HG02938 (cell line): ENCODE results near the gene ACSS3.
A peak's percentile ranks its signal among the peaks of the same experiment; 100 is the strongest.
"Not testable (repeated sequence)": the region's sequence is repeated elsewhere in the genome, so short reads cannot be mapped to it uniquely, and the experiment has no call there.

Source experiments
- ATAC-seq: cut with Tn5 transposase; IDR thresholded peaks from one replicate; pipeline ENCODE4 v1.9.1; 2021; ENCODE audit warnings: mild to moderate bottlenecking, moderate library complexity; ENCODE audit not compliant: unreplicated experiment

The ACSS3 gene

DNA sequence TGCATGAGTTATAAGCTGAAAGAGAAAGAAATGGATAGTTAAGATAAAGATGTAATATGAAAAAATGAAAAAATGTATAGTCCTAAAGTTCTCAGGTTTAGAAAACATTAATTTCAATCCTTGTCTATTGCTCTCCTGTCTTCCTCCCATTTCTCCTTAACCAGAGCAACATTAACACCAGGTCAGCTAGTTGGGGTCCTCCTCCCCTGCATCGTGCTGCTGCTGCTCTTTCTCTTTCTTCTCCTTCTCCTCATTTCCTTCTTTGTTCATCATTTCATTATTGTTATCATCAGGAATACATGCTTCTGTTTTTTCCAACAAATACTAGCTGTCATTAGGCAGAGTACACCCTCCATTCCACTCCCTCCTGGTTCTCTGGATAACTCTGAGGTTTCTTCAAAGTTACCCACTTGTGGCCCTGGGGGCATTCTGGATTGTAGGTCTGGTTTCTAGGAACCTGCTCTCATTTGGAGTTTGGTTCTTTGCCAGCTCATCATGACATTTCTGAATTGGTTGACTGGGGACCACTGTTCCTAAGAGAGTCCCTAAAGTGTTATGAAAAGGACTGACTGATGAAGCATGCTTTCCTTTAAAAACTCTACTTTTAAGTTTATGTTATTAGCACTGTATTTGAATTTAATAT lies 17.0 kb downstream of the ACSS3 start:
- no peak for ATAC-seq

DNA sequence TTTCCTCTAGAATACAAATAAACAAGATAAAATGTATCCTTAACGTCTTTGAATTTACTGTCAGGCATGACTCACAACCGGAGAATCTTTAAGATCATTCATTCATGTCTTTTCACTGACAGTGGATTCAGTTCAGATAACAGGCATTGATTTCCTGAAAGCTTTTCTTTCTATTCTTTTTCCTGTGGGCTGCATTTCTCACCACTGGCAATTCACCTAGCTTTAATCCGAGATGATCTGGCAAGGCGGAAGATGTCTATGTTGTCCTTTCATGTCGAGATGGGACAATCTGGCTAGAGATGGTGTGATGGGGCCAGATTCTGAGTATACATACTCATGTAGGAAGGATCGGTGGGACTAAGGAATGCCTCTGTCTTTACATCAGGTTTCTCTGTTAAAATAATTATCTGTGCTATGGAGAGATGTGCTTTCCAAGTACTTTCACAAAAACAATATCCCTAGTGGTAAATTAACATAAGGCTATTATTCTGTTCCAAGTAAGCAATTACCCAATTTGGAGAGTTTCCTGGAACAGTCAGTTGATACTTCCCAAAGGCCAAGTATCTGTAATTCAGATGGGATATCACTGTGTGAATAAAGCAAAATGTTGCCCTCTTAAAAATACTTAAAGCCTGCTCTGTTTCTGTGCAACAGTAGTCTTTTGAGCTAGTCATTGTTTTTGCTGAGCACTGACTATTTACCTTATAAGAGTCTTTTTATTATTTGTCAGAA lies 17.8 kb downstream of the ACSS3 start:
- ATAC-seq, result no peak

DNA sequence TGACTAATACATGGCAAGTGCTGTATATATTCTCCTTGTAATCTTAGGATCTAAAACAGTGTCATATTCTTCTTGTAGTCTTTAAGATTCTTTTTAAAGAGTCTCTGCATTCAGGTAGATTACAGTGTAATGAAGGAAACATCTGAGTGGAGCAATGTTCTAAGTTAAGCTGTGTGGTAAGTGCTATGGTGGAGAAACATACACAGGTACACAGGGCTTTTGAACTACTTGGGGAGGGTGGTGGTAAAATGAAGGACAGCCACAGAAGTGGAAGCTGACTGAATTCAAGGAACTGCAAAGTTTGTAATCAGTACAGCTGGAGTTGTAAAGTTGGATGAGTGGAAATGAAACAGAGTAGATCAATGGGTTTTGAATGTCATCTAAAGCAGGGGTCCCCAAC lies 27.8 kb downstream of the ACSS3 start:
- ATAC-seq, result no peak

DNA sequence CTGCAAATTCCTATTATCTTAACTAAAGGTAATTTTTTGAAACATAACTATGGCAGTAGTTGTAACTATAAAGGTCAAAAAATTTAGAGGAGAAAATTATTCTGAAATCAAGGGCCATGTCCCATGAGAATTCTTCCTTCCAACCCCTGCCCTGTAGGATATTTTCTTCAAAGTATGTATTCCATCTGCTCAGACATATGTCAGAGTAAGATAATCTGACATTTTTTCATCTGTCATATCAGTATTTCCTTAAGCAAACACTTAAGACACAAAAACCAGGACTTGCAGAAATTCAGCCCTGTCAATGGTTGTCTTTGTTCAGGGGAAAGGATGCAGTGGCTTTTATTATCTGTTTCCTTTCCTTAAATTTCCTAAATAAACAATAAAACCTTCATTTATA lies 36.3 kb downstream of the ACSS3 start:
- ATAC-seq, result no peak

DNA sequence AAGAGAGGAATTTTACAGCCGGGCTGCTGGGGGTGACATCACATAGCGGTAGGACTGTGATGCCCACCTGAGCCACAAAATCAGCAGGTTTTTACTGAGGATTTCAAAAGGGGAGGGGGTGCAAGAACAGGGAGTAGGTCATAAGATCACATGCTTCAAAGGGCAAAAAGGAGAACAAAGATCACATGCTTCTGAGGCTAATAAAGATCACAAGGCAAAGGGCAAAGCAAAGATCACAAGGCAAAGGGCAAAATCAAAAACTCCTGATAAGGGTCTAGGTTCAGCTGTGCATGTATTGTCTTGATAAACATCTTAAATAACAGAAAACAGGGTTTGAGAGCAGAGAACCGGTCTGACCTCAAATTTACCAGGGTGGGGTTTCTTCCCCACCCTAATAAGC lies 41.2 kb downstream of the ACSS3 start:
- not testable (repeated sequence) for ATAC-seq

DNA sequence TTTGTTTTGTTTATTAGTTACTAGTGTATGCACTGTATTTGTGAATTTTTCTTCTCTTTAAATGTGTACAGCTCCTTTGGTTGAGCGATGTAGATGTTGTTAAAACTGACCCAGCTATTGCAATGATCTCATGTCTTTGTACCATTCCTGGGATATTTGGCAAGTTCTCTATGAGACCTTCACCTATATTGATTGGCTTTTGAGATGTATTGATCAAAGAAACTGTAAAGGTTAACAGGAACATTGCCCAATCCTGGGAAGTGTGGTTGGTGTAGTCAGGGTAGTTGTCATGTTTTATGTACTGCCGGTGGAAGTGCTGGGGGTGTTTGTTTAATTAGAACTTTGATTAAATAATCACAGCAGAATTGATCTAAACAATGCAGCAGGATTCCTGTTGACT lies 43.1 kb downstream of the ACSS3 start:
- no peak for ATAC-seq

DNA sequence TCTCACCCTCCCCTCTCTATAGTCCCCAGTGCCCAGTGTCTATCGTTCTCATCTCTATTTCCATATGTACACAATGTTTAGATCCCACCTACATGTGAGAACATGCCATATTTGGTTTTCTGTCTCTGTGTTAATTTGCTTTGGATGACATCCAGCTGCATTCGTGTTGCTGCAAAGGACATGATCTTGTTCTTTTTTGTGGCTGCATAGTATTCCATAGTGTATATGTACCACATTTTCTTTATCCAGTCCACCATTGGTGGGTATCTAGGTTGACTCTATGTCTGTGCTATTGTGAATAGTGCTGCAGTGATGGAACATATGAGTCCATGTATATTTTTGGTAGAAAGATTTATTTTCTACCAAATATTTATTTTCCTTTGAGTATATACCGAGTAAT lies 45.7 kb downstream of the ACSS3 start:
- ATAC-seq, result no peak

DNA sequence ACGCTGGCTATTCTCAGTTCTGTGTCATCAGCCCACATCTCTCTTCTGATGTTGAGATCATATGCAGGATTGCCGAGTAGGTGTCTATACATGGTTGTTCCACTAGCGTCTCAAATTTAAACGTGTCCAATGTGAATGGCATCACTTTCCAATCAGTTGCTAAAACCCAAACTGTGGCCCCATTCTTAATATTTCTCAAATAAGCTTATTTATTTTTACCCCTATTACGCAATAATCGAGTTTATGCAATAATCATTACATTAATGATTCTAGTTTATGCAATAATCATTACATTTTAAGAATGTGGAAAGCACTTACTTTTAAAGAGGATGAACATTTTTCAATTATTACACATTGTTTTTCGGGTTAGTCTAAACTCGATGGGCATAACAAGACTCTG lies 47.8 kb downstream of the ACSS3 start:
- no peak for ATAC-seq

DNA sequence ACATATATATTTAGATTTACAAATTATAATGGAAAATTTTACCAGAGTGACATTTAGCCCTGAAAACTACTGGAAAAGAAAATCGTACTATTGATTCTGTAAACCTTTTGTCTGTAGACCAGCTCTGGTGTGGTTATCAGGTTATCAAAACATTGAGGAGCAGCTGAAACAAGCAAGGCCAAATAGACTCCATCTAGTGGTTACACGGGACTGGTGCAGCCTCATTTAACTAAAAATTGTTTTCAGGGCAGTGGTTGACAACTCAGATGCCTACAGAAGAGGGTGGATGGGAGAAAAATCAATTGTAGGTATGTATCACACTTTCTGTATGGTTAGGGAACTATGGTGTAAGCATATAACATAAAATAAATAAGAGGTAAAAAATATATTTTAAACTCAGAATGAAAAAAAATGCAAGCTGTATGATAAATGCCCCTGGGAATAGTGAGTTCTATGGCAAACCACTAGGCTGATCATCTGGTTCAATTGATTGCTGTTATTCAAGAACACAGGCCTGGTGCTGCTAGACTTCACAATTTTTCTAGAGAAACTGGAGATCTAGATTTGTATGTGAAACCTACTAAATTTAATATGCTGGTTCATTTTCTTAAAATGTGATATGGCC lies 51.2 kb downstream of the ACSS3 start:
- peak; percentile 100 for ATAC-seq

DNA sequence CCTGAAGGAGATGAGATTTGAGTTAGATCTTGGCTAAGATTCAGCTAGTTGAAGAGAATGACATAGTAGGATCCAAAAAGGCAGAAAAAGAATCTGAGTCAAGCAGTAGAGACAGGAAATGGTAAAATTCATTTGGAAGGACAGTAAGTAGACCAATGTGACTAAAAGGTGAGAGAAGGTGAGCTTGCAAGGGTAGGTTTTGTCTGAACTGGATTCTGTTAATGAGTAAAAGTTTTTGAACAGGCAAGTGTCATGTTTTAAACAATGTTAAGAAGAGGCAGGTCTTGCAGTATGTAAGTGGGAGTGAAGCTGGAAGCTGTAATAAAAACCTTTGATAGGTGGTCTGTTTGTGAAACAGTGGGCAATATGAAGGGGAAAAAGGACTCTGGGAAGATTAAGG lies 58.6 kb downstream of the ACSS3 start:
- no peak for ATAC-seq

DNA sequence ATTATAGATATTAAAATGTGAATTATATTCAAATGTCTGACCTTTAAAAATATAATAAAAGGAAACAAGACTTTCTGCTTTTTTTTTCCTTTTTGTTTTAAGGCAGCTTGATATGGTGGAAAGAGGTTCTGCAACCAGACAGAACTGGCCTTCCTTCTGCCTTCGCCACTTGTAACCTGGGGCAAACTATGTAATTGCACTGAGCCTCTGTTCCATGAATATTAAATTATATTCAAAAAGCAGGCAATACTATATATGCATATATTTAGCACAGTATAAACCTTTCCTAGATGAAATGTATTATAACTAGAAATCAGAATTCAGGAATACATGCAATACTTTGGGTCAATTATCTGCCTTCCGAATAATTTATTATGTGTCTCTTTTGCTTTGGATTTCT lies 59.9 kb downstream of the ACSS3 start:
- ATAC-seq, result no peak

DNA sequence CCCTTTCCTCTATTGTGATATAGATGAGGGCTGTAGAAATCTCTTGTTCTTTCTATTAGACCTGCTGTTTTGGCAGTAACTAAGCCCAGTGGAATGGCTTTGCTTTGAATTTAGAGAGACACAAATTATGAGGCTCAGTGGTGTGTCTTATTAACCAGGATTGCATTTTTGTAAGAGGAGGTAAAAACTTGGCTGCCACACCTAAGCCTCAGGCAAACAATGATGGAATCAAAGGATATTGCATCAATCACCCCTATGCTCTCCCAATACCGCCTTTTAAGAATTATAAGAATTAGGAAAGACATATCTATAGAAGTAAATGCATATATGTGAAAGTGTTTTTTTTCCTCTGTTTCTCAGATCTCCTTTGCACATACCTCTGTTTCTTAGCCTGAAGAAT lies 63.3 kb downstream of the ACSS3 start:
- no peak for ATAC-seq

DNA sequence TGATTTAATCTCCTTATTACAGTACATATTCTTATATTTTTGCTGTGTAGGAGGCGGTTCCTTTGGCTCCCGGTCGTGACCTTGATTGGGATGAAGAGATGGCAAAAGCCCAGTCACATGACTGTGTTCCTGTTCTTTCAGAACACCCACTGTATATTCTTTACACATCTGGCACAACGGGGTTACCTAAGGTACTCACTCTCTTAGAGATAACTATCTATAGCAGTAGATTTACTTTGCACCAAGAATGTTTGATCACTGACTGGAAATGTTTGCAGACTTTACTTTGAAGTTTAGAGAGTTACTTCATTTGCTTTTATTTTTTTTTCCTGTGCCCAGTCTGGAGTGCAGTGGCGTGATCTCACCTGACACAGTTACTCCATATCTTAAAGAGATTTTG lies 65.2 kb downstream of the ACSS3 start:
- no peak for ATAC-seq

DNA sequence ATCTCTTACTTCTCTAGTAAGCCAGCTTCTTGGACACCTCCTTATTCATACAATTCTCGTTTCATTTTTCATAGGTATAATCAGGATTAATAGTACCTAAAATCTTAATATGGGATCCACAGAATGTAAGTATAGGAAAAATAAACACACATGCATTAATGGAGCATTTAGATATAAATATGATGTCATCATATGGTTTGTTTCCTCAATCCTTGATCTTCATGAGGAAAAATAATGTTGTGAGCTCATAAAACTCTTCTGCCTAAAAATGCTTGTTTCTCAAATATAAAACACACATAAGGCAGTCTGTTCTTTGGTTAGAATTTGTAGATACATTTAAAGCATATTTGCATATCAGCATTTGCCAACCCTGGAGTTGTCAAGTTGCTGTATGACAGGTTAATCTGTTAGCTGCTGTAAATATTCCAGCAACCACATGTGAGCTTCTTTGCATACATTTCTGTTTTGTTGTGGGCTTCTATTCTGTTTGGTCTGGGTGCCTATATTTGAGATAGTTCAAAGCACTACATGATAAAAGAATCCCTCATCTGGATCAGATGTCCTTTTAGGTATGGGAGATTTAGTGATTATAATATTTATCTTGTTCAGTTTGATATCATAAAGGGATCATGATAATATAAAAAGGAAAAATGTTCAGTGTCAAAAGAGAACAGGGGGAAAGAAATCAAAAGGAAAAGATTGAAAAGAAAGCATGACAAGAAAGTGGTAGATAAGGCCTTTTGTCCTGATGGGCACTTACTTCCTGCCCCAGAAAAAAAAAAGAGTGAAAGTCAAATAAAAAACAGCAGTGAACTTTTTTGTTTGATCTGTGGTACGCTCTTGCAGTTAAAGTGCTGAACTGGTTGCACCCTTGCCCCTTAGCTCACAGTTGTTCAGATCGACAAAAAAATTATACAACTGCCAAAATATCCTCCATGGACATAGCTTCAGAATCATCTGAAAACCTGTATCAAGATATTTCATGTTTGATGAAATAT lies 68.6 kb downstream of the ACSS3 start:
- no peak for ATAC-seq

DNA sequence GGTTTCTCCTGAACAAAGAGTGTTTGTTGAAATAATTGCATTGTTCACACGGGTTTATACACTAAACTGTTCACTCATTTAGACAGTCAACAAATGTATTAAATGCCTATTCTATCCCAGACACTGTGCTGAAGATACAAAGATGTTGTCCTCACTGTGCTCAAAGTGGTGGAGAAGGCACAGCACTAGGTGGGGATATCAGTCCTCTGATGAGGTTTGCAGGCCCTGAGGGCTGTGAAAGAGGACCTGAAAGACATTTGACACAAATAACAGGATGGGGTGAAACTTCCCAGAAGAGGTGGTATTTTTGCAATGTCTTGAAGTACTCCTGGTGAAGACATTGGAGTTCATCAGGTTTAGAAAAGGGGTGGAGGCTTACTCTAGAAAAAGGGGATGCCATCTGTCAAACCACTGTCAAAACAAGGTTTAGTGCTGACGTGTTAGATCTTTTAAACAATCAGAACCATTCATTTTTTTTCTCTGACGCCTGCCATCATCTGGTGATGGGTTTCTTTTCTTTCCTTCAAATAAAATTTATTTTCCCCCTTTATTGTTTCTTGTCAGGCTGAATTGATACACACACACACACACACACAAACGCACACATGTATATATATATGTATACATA lies 69.5 kb downstream of the ACSS3 start:
- ATAC-seq, result no peak

DNA sequence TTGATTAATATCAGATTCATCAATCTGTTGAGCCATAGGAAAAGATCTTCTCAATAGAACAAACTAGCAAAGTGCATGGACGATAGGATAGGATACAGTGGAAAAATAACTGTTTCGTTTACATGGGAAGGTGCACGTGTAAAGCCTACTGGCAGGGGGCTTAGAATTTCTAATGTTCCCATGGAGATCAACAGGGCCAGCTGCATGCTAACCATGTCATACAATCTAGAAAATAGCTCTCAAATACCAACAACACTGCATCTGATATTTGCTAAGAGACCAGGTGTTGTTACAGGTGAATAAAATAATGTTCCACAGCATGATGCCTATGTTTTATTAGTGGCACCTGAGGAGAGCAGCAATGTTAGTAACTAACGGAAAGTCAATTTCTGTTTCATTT lies 72.5 kb downstream of the ACSS3 start:
- ATAC-seq, result no peak

DNA sequence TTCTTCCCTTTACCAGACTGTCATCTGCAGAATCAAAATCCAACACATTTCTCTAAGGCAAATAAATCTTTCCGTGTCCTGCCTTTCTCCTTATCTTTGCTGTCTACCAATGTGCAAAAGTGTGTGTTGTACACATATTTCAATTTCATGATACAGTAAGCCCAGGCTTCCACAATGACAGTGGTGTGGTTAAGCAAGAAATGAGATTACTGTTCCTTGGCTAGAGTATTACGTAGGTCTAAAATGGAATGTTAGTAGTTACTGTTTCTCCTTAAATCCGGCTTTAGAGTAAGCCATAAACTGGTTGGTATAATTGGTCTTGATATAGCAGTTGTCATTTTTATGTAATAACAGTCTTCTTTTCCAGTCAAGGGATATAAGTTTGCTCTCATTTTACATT lies 82.0 kb downstream of the ACSS3 start:
- no peak for ATAC-seq

DNA sequence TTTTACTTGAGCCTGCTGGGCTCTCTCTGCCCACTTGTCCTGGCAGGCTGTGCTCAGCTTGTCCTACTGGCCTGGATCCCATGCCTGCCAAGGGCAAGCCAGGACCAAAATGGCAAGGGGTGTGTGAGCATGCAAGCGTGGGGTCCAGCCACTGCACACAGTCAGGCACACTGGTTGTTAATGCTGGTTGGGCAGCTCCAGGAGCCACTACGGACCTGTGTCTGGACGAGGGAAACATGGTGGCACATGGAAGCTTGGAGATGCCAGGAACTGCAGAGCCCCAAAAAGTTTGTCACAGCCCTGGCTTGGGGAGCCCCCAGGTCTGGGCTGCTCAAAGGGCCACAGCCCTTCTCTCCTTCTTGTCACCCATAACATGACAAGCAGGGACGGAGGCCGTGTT lies 83.8 kb downstream of the ACSS3 start:
- ATAC-seq, result no peak

DNA sequence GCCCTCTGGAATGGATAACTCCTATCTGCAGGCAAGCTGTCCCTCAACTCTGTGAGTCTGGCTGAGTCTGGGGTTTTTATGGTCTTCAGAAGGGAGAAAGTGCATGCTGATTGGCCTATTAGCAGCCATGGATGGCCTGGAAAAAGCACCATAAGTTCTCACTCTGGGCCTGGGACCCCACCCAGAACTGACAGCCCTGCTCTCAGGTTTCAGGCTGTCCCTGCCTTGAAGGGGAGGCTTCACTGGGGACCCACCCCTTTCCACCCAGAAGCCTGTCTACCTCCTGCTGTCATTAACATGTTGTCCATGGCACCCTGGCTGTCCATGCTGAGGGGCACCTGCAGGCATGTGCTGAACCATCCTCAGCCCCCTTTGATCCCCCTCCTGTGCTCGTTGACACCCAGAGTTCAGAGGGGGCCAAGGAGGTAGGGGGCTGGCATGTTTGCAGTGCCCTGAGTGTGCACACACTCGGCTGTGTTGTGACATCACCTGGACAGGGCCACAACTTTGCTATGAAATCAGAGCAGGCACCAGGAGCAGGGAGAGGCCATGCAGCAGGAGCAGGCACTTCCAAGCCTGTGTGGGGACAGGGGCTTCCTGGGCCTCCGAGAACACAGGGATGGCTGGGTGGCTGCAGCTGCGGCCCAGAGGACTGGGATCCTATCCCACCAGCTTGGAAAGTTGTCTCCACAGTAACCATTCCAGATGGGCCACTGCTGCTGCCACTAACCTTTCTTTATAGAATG lies 84.7 kb downstream of the ACSS3 start:
- ATAC-seq, result no peak

DNA sequence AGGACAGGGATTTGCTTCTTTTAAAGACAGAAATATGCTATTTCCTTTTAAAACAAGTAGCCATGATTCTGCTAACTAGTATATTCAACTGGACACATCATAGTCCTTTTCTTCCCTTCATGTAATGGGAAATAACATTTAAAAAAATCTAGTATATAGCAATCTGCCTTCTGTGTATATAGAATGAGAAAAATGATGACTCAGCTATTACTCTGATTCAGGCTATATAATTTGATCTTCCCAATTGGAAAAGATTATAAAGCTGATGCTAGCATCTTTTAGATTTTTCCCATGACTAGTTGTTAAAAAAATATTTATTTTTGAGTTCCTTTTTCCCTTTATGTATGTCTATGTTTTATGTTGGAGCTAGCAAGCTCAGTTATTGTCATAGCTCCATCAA lies 86.9 kb downstream of the ACSS3 start:
- no peak for ATAC-seq
